ENCODE results near the gene GRIA4.
"Not testable (repeated sequence)": the region's sequence is repeated elsewhere in the genome, so short reads cannot be mapped to it uniquely, and the experiment has no call there.

The GRIA4 gene

GRCh38 chr11:105732611-105733010 lies 122.7 kb downstream of the GRIA4 start:
- DNase-seq, result no peak

GRCh38 chr11:105734426-105734825 lies 124.6 kb downstream of the GRIA4 start:
- DNase-seq, result no peak

GRCh38 chr11:105738251-105738650 lies 128.4 kb downstream of the GRIA4 start:
- no peak for DNase-seq

- no peak for DNase-seq
Measured at GRCh38 chr11:105738986-105739795, 129.3 kb downstream of the GRIA4 start.

GRCh38 chr11:105740164-105740903 lies 130.5 kb downstream of the GRIA4 start:
- DNase-seq, result no peak

GRCh38 chr11:105741488-105742020 lies 131.7 kb downstream of the GRIA4 start:
- DNase-seq, result no peak

GRCh38 chr11:105754260-105754659 lies 144.4 kb downstream of the GRIA4 start:
- no peak for DNase-seq

- DNase-seq, result no peak
Measured at GRCh38 chr11:105754716-105755115, 144.8 kb downstream of the GRIA4 start.

- DNase-seq, result no peak
Measured at GRCh38 chr11:105757107-105757506, 147.2 kb downstream of the GRIA4 start.

GRCh38 chr11:105763594-105763993 lies 153.7 kb downstream of the GRIA4 start:
- no peak for DNase-seq

- DNase-seq, result no peak
Measured at GRCh38 chr11:105767931-105768330, 158.1 kb downstream of the GRIA4 start.

GRCh38 chr11:105769627-105770026 lies 159.8 kb downstream of the GRIA4 start:
- DNase-seq, result no peak

- not testable (repeated sequence) for DNase-seq
Measured at GRCh38 chr11:105773452-105773851, 163.6 kb downstream of the GRIA4 start.

GRCh38 chr11:105774899-105775298 lies 165.0 kb downstream of the GRIA4 start:
- no peak for DNase-seq

- no peak for DNase-seq
Measured at GRCh38 chr11:105780781-105781525, 171.1 kb downstream of the GRIA4 start.

GRCh38 chr11:105781807-105782206 lies 171.9 kb downstream of the GRIA4 start:
- no peak for DNase-seq

- no peak for DNase-seq
Measured at GRCh38 chr11:105783216-105783615, 173.3 kb downstream of the GRIA4 start.

- DNase-seq, result not testable (repeated sequence)
Measured at GRCh38 chr11:105785850-105786249, 176.0 kb downstream of the GRIA4 start.

- no peak for DNase-seq
Measured at GRCh38 chr11:105786741-105787140, 176.9 kb downstream of the GRIA4 start.

GRCh38 chr11:105789579-105790420 lies 179.9 kb downstream of the GRIA4 start:
- no peak for DNase-seq

- no peak for DNase-seq
Measured at GRCh38 chr11:105790840-105791239, 181.0 kb downstream of the GRIA4 start.

GRCh38 chr11:105793092-105793491 lies 183.2 kb downstream of the GRIA4 start:
- no peak for DNase-seq

Data from NCI-H1048 (cell line).